COLO668 (cell line): ENCODE measurements around the gene PLCB1.

ENCODE experiments used
- DNase-seq: peaks from one replicate; lab custom pipeline; 2025; ENCODE audit not compliant: unreplicated experiment; lab: John Stamatoyannopoulos, UW

Gene PLCB1

GRCh38 chr20:8394308-8394945 is 262.4 kb downstream of the PLCB1 start:
- no peak for DNase-seq

GRCh38 chr20:8395956-8396355 is 263.9 kb downstream of the PLCB1 start:
- DNase-seq: no peak

- DNase-seq: no peak
Observed at GRCh38 chr20:8398263-8399051, 266.4 kb downstream of the PLCB1 start.

- no peak for DNase-seq
Observed at GRCh38 chr20:8399947-8400346, 267.9 kb downstream of the PLCB1 start.

- no peak for DNase-seq
Observed at GRCh38 chr20:8400486-8400885, 268.4 kb downstream of the PLCB1 start.

- no peak for DNase-seq
Observed at GRCh38 chr20:8401556-8401955, 269.5 kb downstream of the PLCB1 start.

- no peak for DNase-seq
Observed at GRCh38 chr20:8402798-8403197, 270.7 kb downstream of the PLCB1 start.

GRCh38 chr20:8404912-8405635 is 273.0 kb downstream of the PLCB1 start:
- DNase-seq: no peak

GRCh38 chr20:8406391-8406790 is 274.3 kb downstream of the PLCB1 start:
- no peak for DNase-seq

GRCh38 chr20:8408587-8409307 is 276.7 kb downstream of the PLCB1 start:
- no peak for DNase-seq

GRCh38 chr20:8413691-8414090 is 281.6 kb downstream of the PLCB1 start:
- no peak for DNase-seq

- no peak for DNase-seq
Observed at GRCh38 chr20:8414586-8415274, 282.7 kb downstream of the PLCB1 start.

- no peak for DNase-seq
Observed at GRCh38 chr20:8421981-8422380, 289.9 kb downstream of the PLCB1 start.

GRCh38 chr20:8423482-8423881 is 291.4 kb downstream of the PLCB1 start:
- no peak for DNase-seq

GRCh38 chr20:8424010-8424409 is 291.9 kb downstream of the PLCB1 start:
- DNase-seq: no peak

- no peak for DNase-seq
Observed at GRCh38 chr20:8425016-8425415, 292.9 kb downstream of the PLCB1 start.

GRCh38 chr20:8425802-8426201 is 293.7 kb downstream of the PLCB1 start:
- DNase-seq: no peak

- no peak for DNase-seq
Observed at GRCh38 chr20:8427419-8428040, 295.5 kb downstream of the PLCB1 start.

- DNase-seq: no peak
Observed at GRCh38 chr20:8428988-8429387, 296.9 kb downstream of the PLCB1 start.
